GM23248 (cell line): Measurements from ENCODE around the gene COPA.

Experiments
- EZH2 ChIP-seq: fragments of 200-600 bp; sonication (generic); IDR thresholded peaks from 2 replicates; pipeline ENCODE4 v1.6.1; 2018; ENCODE audit warnings: antibody characterized with exemption, mild to moderate bottlenecking; ENCODE audit not compliant: insufficient read depth, poor library complexity, severe bottlenecking
- EZH2phosphoT487 ChIP-seq: fragments of 200-600 bp; sonication (generic); IDR thresholded peaks from 2 replicates; pipeline ENCODE4 v1.6.1; 2018; ENCODE audit warnings: antibody characterized with exemption, moderate library complexity, mild to moderate bottlenecking, low read depth; ENCODE audit not compliant: insufficient read depth

- no peak for TF ChIP-seq EZH2
- no peak for TF ChIP-seq EZH2phosphoT487
Measured at GRCh38 chr1:160370561-160371345, 27.7 kb upstream of the COPA start.
